Neural cell (in vitro differentiated cells): ENCODE results near the gene SLC6A20. TPM values are rescaled to one million over a fixed set of nuclear protein-coding genes. Genes with fewer than 3 reads are reported as not detected.

Experiments
- H2AFZ ChIP-seq: fragments of 200-600, 300-800 bp; sonication (generic), shearing (Covaris generic); 2 replicates; pipeline ENCODE4 v1.6.0; 2014; ENCODE audit warnings: low read depth, mild to moderate bottlenecking, antibody characterized with exemption, low read length, moderate library complexity
- H3F3A ChIP-seq: fragments of 200-600 bp; shearing (Covaris generic); 2 replicates; pipeline ENCODE4 v1.6.1; 2016; ENCODE audit warnings: mild to moderate bottlenecking, moderate library complexity, mixed read lengths, antibody characterized with exemption, low read length; ENCODE audit not compliant: insufficient read depth, poor library complexity, severe bottlenecking
- H3K27ac ChIP-seq: fragments of 200-600, 300-800 bp; sonication (generic), shearing (Covaris generic); 2 replicates; pipeline ENCODE4 v1.5.1; 2014; ENCODE audit warnings: mild to moderate bottlenecking, low read length, moderate library complexity
- H3K27me3 ChIP-seq: fragments of 300-800, 200-600 bp; sonication (generic), shearing (Covaris generic); 2 replicates; pipeline ENCODE4 v1.6.0; 2014; ENCODE audit warnings: mild to moderate bottlenecking, low read depth, low read length, moderate library complexity; ENCODE audit not compliant: insufficient read depth
- H3K36me3 ChIP-seq: fragments of 300-800, 200-600 bp; sonication (generic), shearing (Covaris generic); 2 replicates; pipeline ENCODE4 v1.5.1; 2014; ENCODE audit warnings: mild to moderate bottlenecking, antibody characterized with exemption, low read length, moderate library complexity; ENCODE audit not compliant: insufficient read depth
- H3K4me2 ChIP-seq: fragments of 300-800, 200-600 bp; sonication (generic), shearing (Covaris generic); 2 replicates; pipeline ENCODE4 v1.6.0; 2014; ENCODE audit warnings: mild to moderate bottlenecking, low read length
- H3K4me3 ChIP-seq: fragments of 300-800, 200-600 bp; sonication (generic), shearing (Covaris generic); 2 replicates; pipeline ENCODE4 v1.5.1; 2014; ENCODE audit warnings: mild to moderate bottlenecking, low read length, moderate library complexity
- H3K79me2 ChIP-seq: fragments of 200-600 bp; shearing (Covaris generic); replicated peaks from 2 replicates; pipeline ENCODE4 v1.6.0; 2014; ENCODE audit warnings: mild to moderate bottlenecking, low read length, moderate library complexity; ENCODE audit not compliant: insufficient read depth
- H3K9ac ChIP-seq: fragments of 300-800, 200-600 bp; sonication (generic), shearing (Covaris generic); 2 replicates; pipeline ENCODE4 v1.6.1; 2016; ENCODE audit warnings: mild to moderate bottlenecking, low read length, mixed read lengths
- H3K9me2 ChIP-seq: fragments of 200-600 bp; shearing (Covaris generic); 2 replicates; pipeline ENCODE4 v1.6.1; 2016; ENCODE audit warnings: mild to moderate bottlenecking, low read length, mixed read lengths; ENCODE audit not compliant: insufficient read depth
- H3K9me3 ChIP-seq: fragments of 200-600, 300-800 bp; sonication (generic), shearing (Covaris generic); 2 replicates; pipeline ENCODE4 v1.6.1; 2016; ENCODE audit warnings: mild to moderate bottlenecking, mixed run types, low read length, moderate library complexity, mixed read lengths
- H4K20me1 ChIP-seq: fragments of 200-600 bp; shearing (Covaris generic); 2 replicates; pipeline ENCODE4 v1.6.1; 2016; ENCODE audit warnings: mild to moderate bottlenecking, mixed run types; ENCODE audit not compliant: insufficient read depth
- CTCF ChIP-seq: fragments of 450-650 bp; IDR thresholded peaks from 2 replicates; pipeline ENCODE4 v1.5.1; 2014; ENCODE audit warnings: antibody characterized with exemption, mild to moderate bottlenecking, moderate library complexity; ENCODE audit not compliant: poor library complexity, severe bottlenecking
- EP300 ChIP-seq: fragments of 450-650 bp; conservative IDR thresholded peaks from 2 replicates; pipeline ENCODE4 v1.6.1; 2014; ENCODE audit warnings: antibody characterized with exemption, mild to moderate bottlenecking, moderate library complexity; ENCODE audit not compliant: poor library complexity, severe bottlenecking
- EZH2 ChIP-seq: fragments of 200-600, 300-800 bp; shearing (Covaris generic), sonication (generic); IDR thresholded peaks from 2 replicates; pipeline ENCODE4 v1.6.1; 2014; ENCODE audit warnings: antibody characterized with exemption, low read length, borderline replicate concordance, mild to moderate bottlenecking; ENCODE audit not compliant: insufficient read depth, poor library complexity, severe bottlenecking
- MXI1 ChIP-seq: fragments of 450-650 bp; conservative IDR thresholded peaks from 2 replicates; pipeline ENCODE4 v1.6.1; 2014; ENCODE audit warnings: antibody characterized with exemption, mild to moderate bottlenecking; ENCODE audit not compliant: poor library complexity, severe bottlenecking
- POLR2AphosphoS5 ChIP-seq: IDR thresholded peaks from 2 replicates; pipeline ENCODE4 v1.6.1; 2012
- RAD21 ChIP-seq: fragments of 450-650 bp; conservative IDR thresholded peaks from 2 replicates; pipeline ENCODE4 v1.6.1; 2014; ENCODE audit warnings: antibody characterized with exemption, mild to moderate bottlenecking, moderate library complexity
- SMC3 ChIP-seq: fragments of 450-650 bp; conservative IDR thresholded peaks from 2 replicates; pipeline ENCODE4 v1.6.1; 2014; ENCODE audit warnings: antibody characterized with exemption, mild to moderate bottlenecking, moderate library complexity; ENCODE audit not compliant: poor library complexity
- TAF1 ChIP-seq: IDR thresholded peaks from 2 replicates; pipeline ENCODE4 v1.6.1; 2012; ENCODE audit warnings: low read depth
- polyA plus RNA-seq: library from polyadenylated mRNA; depleted of rRNA; stranded (reverse); fragments of >200 nt; gene quantifications from 2 replicates; pipeline ENCODE4 v1.2.3, GENCODE V29; 2014
- TF ChIP-seq, protein P1 (sequence below): IDR thresholded peaks from 2 replicates; pipeline ENCODE4 v1.6.1; 2012; ENCODE audit warnings: borderline replicate concordance

SLC6A20 gene
- polyA plus RNA-seq, 1 donor from 2014 or later = not detected

DNA sequence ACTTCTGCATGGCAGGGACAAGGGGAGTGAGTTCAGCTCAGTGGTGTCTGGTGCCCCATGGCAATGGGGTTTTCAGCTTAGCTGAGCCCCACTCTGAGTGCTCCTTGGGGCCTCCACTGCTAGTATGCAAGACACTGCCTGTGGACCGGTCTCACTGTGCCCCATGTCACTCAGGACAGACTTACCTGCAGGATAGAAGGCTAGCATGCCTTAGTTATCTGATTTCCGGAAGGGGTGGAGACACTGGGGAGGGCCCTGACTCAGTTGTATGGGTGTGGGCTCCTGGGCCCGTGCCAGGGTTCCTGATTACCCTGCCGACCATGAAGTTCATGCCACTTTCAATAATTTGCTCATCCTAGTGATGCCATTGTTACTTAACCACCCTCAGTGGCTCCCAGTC lies 4.3 kb upstream of the SLC6A20 start:
- H3K27me3 ChIP-seq = peaks cover 28% of the 10 kb centered on the region
- H3K27ac ChIP-seq = no peak overlapping the region
- H3K9ac ChIP-seq = no peak overlapping the region
- no peaks in the 10 kb centered on the region for H3K9me3 ChIP-seq
- no peak overlapping the region for H2AFZ ChIP-seq
- H3K9me2 ChIP-seq = no peaks in the 10 kb centered on the region
- TF ChIP-seq CTCF (no peak), RAD21 (no peak), TAF1 (no peak), EP300 (no peak)
- H3K4me2 ChIP-seq = no peak overlapping the region
- no peaks in the 10 kb centered on the region for H3K79me2 ChIP-seq
- no peaks in the 10 kb centered on the region for H4K20me1 ChIP-seq
- no peak overlapping the region for H3K4me3 ChIP-seq
- H3K36me3 ChIP-seq = no peaks in the 10 kb centered on the region
- no peaks in the 10 kb centered on the region for H3F3A ChIP-seq

DNA sequence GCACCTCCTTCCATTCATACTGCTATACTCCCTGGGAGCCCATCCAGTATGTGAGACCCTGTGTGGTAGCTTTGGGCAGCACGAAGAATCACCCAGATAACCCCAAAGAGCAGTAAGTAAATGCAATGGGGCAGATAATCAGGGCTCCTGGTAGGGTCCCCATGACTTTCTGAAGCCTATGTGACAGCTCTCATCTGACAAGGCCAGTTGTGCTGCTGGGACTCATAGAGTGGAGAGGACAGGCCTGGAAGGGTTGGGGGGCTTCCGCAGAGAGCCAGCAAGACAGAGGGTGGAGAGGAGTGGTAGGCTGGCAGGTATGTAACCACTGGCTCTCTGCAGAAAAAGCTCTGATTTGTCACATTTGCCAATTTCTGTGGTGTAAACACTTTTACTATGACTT lies 3.2 kb upstream of the SLC6A20 start:
- no peaks in the 10 kb centered on the region for H3K79me2 ChIP-seq
- H3K27ac ChIP-seq = no peak overlapping the region
- no peaks in the 10 kb centered on the region for H3K9me2 ChIP-seq
- H3K9ac ChIP-seq = no peak overlapping the region
- H4K20me1 ChIP-seq = no peaks in the 10 kb centered on the region
- H2AFZ ChIP-seq = no peak overlapping the region
- H3F3A ChIP-seq = no peaks in the 10 kb centered on the region
- peaks cover 38% of the 10 kb centered on the region for H3K27me3 ChIP-seq
- H3K9me3 ChIP-seq = no peaks in the 10 kb centered on the region
- H3K4me3 ChIP-seq = no peak overlapping the region
- no peak for TF ChIP-seq POLR2AphosphoS5
- no peak for TF ChIP-seq SMC3
- TF ChIP-seq, protein P1, sequence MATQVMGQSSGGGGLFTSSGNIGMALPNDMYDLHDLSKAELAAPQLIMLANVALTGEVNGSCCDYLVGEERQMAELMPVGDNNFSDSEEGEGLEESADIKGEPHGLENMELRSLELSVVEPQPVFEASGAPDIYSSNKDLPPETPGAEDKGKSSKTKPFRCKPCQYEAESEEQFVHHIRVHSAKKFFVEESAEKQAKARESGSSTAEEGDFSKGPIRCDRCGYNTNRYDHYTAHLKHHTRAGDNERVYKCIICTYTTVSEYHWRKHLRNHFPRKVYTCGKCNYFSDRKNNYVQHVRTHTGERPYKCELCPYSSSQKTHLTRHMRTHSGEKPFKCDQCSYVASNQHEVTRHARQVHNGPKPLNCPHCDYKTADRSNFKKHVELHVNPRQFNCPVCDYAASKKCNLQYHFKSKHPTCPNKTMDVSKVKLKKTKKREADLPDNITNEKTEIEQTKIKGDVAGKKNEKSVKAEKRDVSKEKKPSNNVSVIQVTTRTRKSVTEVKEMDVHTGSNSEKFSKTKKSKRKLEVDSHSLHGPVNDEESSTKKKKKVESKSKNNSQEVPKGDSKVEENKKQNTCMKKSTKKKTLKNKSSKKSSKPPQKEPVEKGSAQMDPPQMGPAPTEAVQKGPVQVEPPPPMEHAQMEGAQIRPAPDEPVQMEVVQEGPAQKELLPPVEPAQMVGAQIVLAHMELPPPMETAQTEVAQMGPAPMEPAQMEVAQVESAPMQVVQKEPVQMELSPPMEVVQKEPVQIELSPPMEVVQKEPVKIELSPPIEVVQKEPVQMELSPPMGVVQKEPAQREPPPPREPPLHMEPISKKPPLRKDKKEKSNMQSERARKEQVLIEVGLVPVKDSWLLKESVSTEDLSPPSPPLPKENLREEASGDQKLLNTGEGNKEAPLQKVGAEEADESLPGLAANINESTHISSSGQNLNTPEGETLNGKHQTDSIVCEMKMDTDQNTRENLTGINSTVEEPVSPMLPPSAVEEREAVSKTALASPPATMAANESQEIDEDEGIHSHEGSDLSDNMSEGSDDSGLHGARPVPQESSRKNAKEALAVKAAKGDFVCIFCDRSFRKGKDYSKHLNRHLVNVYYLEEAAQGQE = no peak
- TF ChIP-seq CTCF = no peak
- TF ChIP-seq TAF1 = no peak
- TF ChIP-seq EP300 = no peak
- TF ChIP-seq EZH2 = no peak
- TF ChIP-seq RAD21 = no peak
- TF ChIP-seq MXI1 = no peak
- no peaks in the 10 kb centered on the region for H3K36me3 ChIP-seq
- no peak overlapping the region for H3K4me2 ChIP-seq
